ENCODE measurements around the gene SRRM1.
"Not testable (repeated sequence)": the region's sequence is repeated elsewhere in the genome, so short reads cannot be mapped to it uniquely, and the experiment has no call there.

The SRRM1 gene

GRCh38 chr1:24696041-24696755, 53.1 kb downstream of the SRRM1 start:
- H3K36me3 ChIP-seq (ENCODE audit: insufficient read depth, low read length): no peaks in the 10 kb centered on the region
- no peaks in the 10 kb centered on the region for H3K79me2 ChIP-seq (ENCODE audit: insufficient read depth, low read length)
- no peak overlapping the region for H2AFZ ChIP-seq (ENCODE audit: low read length)
- no peaks in the 10 kb centered on the region for H4K20me1 ChIP-seq (ENCODE audit: insufficient read depth, low read length)
- no peaks in the 10 kb centered on the region for H3F3A ChIP-seq (ENCODE audit: insufficient read depth, low read length)
- TF ChIP-seq CTCF (IDR thresholded peaks at IDR 0.05; ENCODE audit: low read length): no peak
- no peak for TF ChIP-seq EZH2 (IDR thresholded peaks at IDR 0.05; ENCODE audit: borderline replicate concordance, low read length)
- no peak overlapping the region for H3K4me2 ChIP-seq (ENCODE audit: low read length)
- no peak overlapping the region for H3K9ac ChIP-seq (ENCODE audit: low read length)
- no peak overlapping the region for H3K4me3 ChIP-seq (ENCODE audit: low read depth, low read length, poor library complexity, severe bottlenecking)
- no peak overlapping the region for H3K27ac ChIP-seq (ENCODE audit: low read depth, low read length, poor library complexity, severe bottlenecking)
- H3K9me3 ChIP-seq (ENCODE audit: low read length): no peaks in the 10 kb centered on the region
- 0 out of 2 replicates have a peak, but pooled peaks cover 4% of the 10 kb centered on the region for H3K27me3 ChIP-seq (ENCODE audit: insufficient read depth, low read length)
- peaks cover 35% of the 10 kb centered on the region for H3K4me1 ChIP-seq (ENCODE audit: insufficient read depth, low read length, severe bottlenecking)
- no peaks in the 10 kb centered on the region for H3K9me2 ChIP-seq (ENCODE audit: low read depth, low read length)

- no peak overlapping the region for H3K4me3 ChIP-seq (ENCODE audit: low read depth, low read length, poor library complexity, severe bottlenecking)
- TF ChIP-seq CTCF (IDR thresholded peaks at IDR 0.05; ENCODE audit: low read length) (no peak), EZH2 (IDR thresholded peaks at IDR 0.05; ENCODE audit: borderline replicate concordance, low read length) (no peak)
Measured at GRCh38 chr1:24696756-24697330, 53.7 kb downstream of the SRRM1 start.

GRCh38 chr1:24697453-24698001, 54.4 kb downstream of the SRRM1 start:
- not testable (repeated sequence) for H3K9me3 ChIP-seq (ENCODE audit: low read length); H3F3A ChIP-seq (ENCODE audit: insufficient read depth, low read length); H3K9ac ChIP-seq (ENCODE audit: low read length); H3K4me3 ChIP-seq (ENCODE audit: low read depth, low read length, poor library complexity, severe bottlenecking); H3K79me2 ChIP-seq (ENCODE audit: insufficient read depth, low read length); H3K9me2 ChIP-seq (ENCODE audit: low read depth, low read length); H3K36me3 ChIP-seq (ENCODE audit: insufficient read depth, low read length); H3K27me3 ChIP-seq (ENCODE audit: insufficient read depth, low read length); H4K20me1 ChIP-seq (ENCODE audit: insufficient read depth, low read length); H2AFZ ChIP-seq (ENCODE audit: low read length); H3K4me2 ChIP-seq (ENCODE audit: low read length); H3K27ac ChIP-seq (ENCODE audit: low read depth, low read length, poor library complexity, severe bottlenecking)
- peaks cover 35% of the 10 kb centered on the region for H3K4me1 ChIP-seq (ENCODE audit: insufficient read depth, low read length, severe bottlenecking)

More at GRCh38 chr1:24696756-24697330, 53.7 kb downstream of the SRRM1 start:
- Histone ChIP-seq H3K36me3 (ENCODE audit: insufficient read depth, low read length) (no peaks in the 10 kb centered on the region), H3K9me3 (ENCODE audit: low read length) (no peaks in the 10 kb centered on the region), H3F3A (ENCODE audit: insufficient read depth, low read length) (no peaks in the 10 kb centered on the region), H2AFZ (ENCODE audit: low read length) (no peak overlapping the region), H3K79me2 (ENCODE audit: insufficient read depth, low read length) (no peaks in the 10 kb centered on the region), H3K4me2 (ENCODE audit: low read length) (no peak overlapping the region; the same call in 1 of the 2 replicates), H3K27me3 (ENCODE audit: insufficient read depth, low read length) (0 out of 2 replicates have a peak, but pooled peaks cover 4% of the 10 kb centered on the region), H4K20me1 (ENCODE audit: insufficient read depth, low read length) (no peaks in the 10 kb centered on the region), H3K27ac (ENCODE audit: low read depth, low read length, poor library complexity, severe bottlenecking) (no peak overlapping the region), H3K9me2 (ENCODE audit: low read depth, low read length) (no peaks in the 10 kb centered on the region), H3K9ac (ENCODE audit: low read length) (no peak overlapping the region), H3K4me1 (ENCODE audit: insufficient read depth, low read length, severe bottlenecking) (peaks cover 35% of the 10 kb centered on the region)

- H3F3A ChIP-seq (ENCODE audit: insufficient read depth, low read length); H3K27me3 ChIP-seq (ENCODE audit: insufficient read depth, low read length); H3K9ac ChIP-seq (ENCODE audit: low read length); H3K4me2 ChIP-seq (ENCODE audit: low read length); H3K9me3 ChIP-seq (ENCODE audit: low read length); H4K20me1 ChIP-seq (ENCODE audit: insufficient read depth, low read length); H3K9me2 ChIP-seq (ENCODE audit: low read depth, low read length); H2AFZ ChIP-seq (ENCODE audit: low read length); H3K79me2 ChIP-seq (ENCODE audit: insufficient read depth, low read length); H3K4me3 ChIP-seq (ENCODE audit: low read depth, low read length, poor library complexity, severe bottlenecking); H3K27ac ChIP-seq (ENCODE audit: low read depth, low read length, poor library complexity, severe bottlenecking); H3K36me3 ChIP-seq (ENCODE audit: insufficient read depth, low read length): not testable (repeated sequence)
- peaks cover 35% of the 10 kb centered on the region for H3K4me1 ChIP-seq (ENCODE audit: insufficient read depth, low read length, severe bottlenecking)
Measured at GRCh38 chr1:24698326-24698725, 55.2 kb downstream of the SRRM1 start.
